Kidney (tissue), 14 donors: ENCODE data around the gene ATP8A2. TPM values are rescaled to one million over a fixed set of nuclear protein-coding genes. Genes with fewer than 3 reads are reported as not detected.
A peak's percentile ranks its signal among the peaks of the same experiment; 100 is the strongest.

Experiments
- DNase-seq, 5 donors: peaks; one replicate each; pipeline ENCODE4 v3.0.0-alpha.2; 2013 to 2020
- FAIRE-seq: peaks from 2 replicates; lab custom pipeline; 2012; peaks lifted over from hg19 to GRCh38; lab: Jason Lieb, UNC
- H3K27ac ChIP-seq, 2 donors: one replicate each; pipeline ENCODE4 v1.7.0; 2013; ENCODE audit warnings: low read depth in 2 of 2, low read length in 2 of 2, inconsistent platforms in 1 of 2
- H3K27me3 ChIP-seq: one replicate; pipeline ENCODE4 v1.7.1; 2013; ENCODE audit warnings: low read length, inconsistent platforms; ENCODE audit not compliant: control insufficient read depth, insufficient read depth
- H3K36me3 ChIP-seq, 3 donors: one replicate each; pipeline versions ENCODE4 v1.7.0 to v1.7.1; 2013; ENCODE audit warnings: low read length in 3 of 3, control low read depth in 1 of 3, inconsistent platforms in 1 of 3; ENCODE audit not compliant: insufficient read depth in 3 of 3, control insufficient read depth in 2 of 3
- H3K4me1 ChIP-seq, 3 donors: one replicate each; pipeline versions ENCODE4 v1.7.0 to v1.7.1; 2013; ENCODE audit warnings: low read length in 3 of 3, inconsistent platforms in 1 of 3, low read depth in 1 of 3; ENCODE audit not compliant: control insufficient read depth in 2 of 3, insufficient read depth in 2 of 3
- H3K4me3 ChIP-seq, 3 donors: one replicate each; pipeline versions ENCODE4 v1.7.0 to v1.8.1; 2013; ENCODE audit warnings: low read length in 3 of 3, control low read depth in 1 of 3, inconsistent platforms in 1 of 3
- H3K9ac ChIP-seq, 3 donors: one replicate each; pipeline versions ENCODE4 v1.7.0 to v1.7.1; 2013; ENCODE audit warnings: low read length in 3 of 3, control low read depth in 1 of 3, inconsistent platforms in 1 of 3
- H3K9me3 ChIP-seq, 3 donors: one replicate each; pipeline versions ENCODE4 v1.7.0 to v1.7.1; 2013; ENCODE audit warnings: low read length in 3 of 3, control low read depth in 1 of 3, inconsistent platforms in 1 of 3; ENCODE audit not compliant: control insufficient read depth in 2 of 3, insufficient read depth in 1 of 3
- CTCF ChIP-seq: IDR thresholded peaks from 3 replicates; pipeline ENCODE4 v1.5.1; 2012; ENCODE audit warnings: mild to moderate bottlenecking, moderate library complexity, borderline replicate concordance; ENCODE audit not compliant: insufficient read depth; ENCODE audit errors: extremely low read depth
- intact Hi-C: fragments of 100-400 bp; cut with DNase I; formaldehyde crosslinking; loops from one replicate; pipeline ENCODE4 v1.11.1; 2022
- polyA plus RNA-seq: library from polyadenylated mRNA; stranded (reverse); fragments of 350-450 nt; fragmentation: Illumina TruSeq; extraction: RNeasy Lipid Tissue Mini Kit (QIAGEN cat#74804); gene quantifications from one replicate; pipeline ENCODE4 v1.2.3, GENCODE V29; 2014; ENCODE audit warnings: low read depth, low replicate concordance; ENCODE audit not compliant: insufficient read depth
- total RNA-seq: library from RNA; stranded (reverse); fragmentation: NEBNext Ultra II Directional; extraction: Animal tissue kit (Norgen Biotek cat#: 25700); gene quantifications from one replicate; pipeline ENCODE4 v1.2.1, GENCODE V29; 2021
- donor health status: control.
- donor health status: control.
- donor health status: control.
- donor health status: control.
- donor health status: control.
- donor health status: DM: yes; HTN: yes; CAD: no.
- donor health status: Normal renal cell carcinoma (clear cell type).

ATP8A2 gene
- total and polyA plus RNA-seq, 2 donors from 2014 or later, result 0.50 to 0.73 TPM

DNA sequence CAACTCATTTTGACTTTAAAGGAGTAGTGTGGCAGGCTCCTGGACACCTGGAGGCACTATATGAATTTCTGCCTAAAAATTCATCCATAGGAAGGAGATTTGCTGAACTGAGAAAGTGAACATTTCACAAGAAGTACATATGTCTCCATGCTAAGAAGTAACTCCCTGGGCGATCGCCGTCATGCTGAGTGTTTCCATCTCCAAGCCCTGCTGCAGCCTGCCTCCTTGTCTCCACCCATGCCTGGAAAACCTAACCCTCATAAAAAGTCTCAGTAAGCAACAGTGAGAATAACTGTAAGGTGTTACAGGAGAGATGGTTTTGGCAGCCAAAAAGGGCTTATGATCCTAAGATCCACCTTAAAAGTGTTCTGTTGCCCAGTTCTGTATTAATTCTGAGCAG, 428.7 kb downstream of the ATP8A2 start:
- intact Hi-C loops, result no loop called here
- H3K4me1 ChIP-seq, result no peaks in the 10 kb centered on the region
- H3K9ac ChIP-seq, result no peak overlapping the region
- peak in 3 of 5 donors; percentile 13 to 40 (median 19) for DNase-seq
- no peak overlapping the region for H3K4me3 ChIP-seq
- no peaks in the 10 kb centered on the region for H3K36me3 ChIP-seq
- H3K9me3 ChIP-seq, result no peaks in the 10 kb centered on the region
- TF ChIP-seq CTCF, result no peak
- H3K27me3 ChIP-seq, result no peaks in the 10 kb centered on the region
- no peak for FAIRE-seq
- no peak overlapping the region for H3K27ac ChIP-seq

DNA sequence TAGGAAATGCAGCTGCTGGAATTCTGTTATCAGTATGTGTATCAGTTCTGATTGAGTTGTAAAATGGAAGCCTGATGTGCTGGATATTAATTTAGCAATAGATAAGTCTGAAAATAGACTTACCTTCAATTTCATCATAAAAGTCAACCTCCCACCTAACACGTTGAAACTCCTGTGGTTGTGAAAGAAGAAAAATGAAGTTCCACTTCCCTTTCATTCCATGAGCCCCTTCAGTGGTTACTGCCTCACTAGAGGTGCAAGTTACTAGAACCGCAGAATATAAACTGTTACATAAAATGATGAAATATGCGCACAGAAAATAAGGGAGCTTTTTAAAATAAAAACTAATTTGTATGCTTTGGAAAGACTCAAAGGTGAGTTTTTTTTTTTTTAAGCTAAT, 430.8 kb downstream of the ATP8A2 start:
- TF ChIP-seq CTCF, result no peak
- H3K9me3 ChIP-seq, result no peaks in the 10 kb centered on the region
- no peak overlapping the region for H3K9ac ChIP-seq
- H3K27ac ChIP-seq, result no peak overlapping the region
- H3K4me3 ChIP-seq, result no peak overlapping the region
- intact Hi-C loops, result no loop called here
- DNase-seq, result no peak
- H3K36me3 ChIP-seq, result no peaks in the 10 kb centered on the region
- FAIRE-seq, result no peak
- no peaks in the 10 kb centered on the region for H3K27me3 ChIP-seq
- H3K4me1 ChIP-seq, result no peaks in the 10 kb centered on the region

DNA sequence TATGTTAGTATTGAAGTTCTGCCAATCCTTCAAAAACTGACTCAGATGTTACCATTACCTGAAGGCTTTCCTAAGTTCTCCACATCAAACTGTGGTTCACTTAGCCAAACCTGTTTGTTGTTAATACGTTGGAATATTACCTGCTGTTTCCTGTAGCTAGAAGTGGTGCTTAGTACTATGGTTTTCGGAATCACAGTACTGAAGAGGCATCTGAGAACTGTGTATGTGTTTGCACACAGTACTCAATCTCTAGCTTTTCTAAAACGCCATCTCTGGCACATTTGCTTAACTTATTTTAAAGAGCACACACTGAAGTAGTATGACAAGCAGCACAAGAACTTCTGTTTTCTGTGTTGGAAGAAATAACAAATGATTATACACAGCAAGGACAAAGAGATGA, 431.9 kb downstream of the ATP8A2 start:
- intact Hi-C loops, result no loop called here
- no peak overlapping the region for H3K9ac ChIP-seq
- DNase-seq (no peak), FAIRE-seq (no peak)
- H3K4me1 ChIP-seq, result no peaks in the 10 kb centered on the region
- no peak overlapping the region for H3K4me3 ChIP-seq
- H3K9me3 ChIP-seq, result no peaks in the 10 kb centered on the region
- TF ChIP-seq CTCF, result no peak
- no peaks in the 10 kb centered on the region for H3K36me3 ChIP-seq
- no peaks in the 10 kb centered on the region for H3K27me3 ChIP-seq
- no peak overlapping the region for H3K27ac ChIP-seq
